Mucosa of descending colon (tissue), 3 donors: ENCODE results near the gene COMT. TPM values are rescaled to one million over a fixed set of nuclear protein-coding genes. Genes with fewer than 3 reads are reported as not detected.

ENCODE experiments used
- ATAC-seq: fragments of 200-7000 bp; cut with Tn5 transposase; one replicate; pipeline ENCODE4 v1.9.1; 2020; ENCODE audit warnings: mild to moderate bottlenecking, moderate library complexity
- DNase-seq, 3 donors: peaks; one replicate each; pipeline ENCODE4 v3.0.0-alpha.2; 2020
- H3K36me3 ChIP-seq: fragments of 200-600 bp; one replicate; pipeline ENCODE4 v1.8.0; 2021; ENCODE audit warnings: low read depth, mild to moderate bottlenecking
- H3K4me1 ChIP-seq: fragments of 200-600 bp; one replicate; pipeline ENCODE4 v1.8.0; 2021; ENCODE audit warnings: low read depth, mild to moderate bottlenecking
- H3K4me3 ChIP-seq: fragments of 200-600 bp; one replicate; pipeline ENCODE4 v1.8.0; 2021; ENCODE audit warnings: mild to moderate bottlenecking
- H3K9me3 ChIP-seq: fragments of 200-600 bp; one replicate; pipeline ENCODE4 v1.8.0; 2021; ENCODE audit warnings: mild to moderate bottlenecking
- intact Hi-C, 2 donors: fragments of 100-400 bp; cut with DNase I in 1 of 2; cut with micrococcal nuclease in 1 of 2; formaldehyde crosslinking; loops; one replicate each; pipeline versions ENCODE4 v1.11.0 to v1.11.1; 2022; cut with DNase I, micrococcal nuclease
- total RNA-seq, 3 donors: library from RNA; stranded (reverse); fragmentation: NEBNext Ultra II Directional in 2 of 3; extraction: Animal tissue kit (Norgen Biotek cat#: 25700) in 2 of 3; gene quantifications; one replicate each; pipeline versions ENCODE4 v1.2.1 to v1.2.4, GENCODE V29; 2021 to 2023
- TF ChIP-seq, protein P1 (sequence below): fragments of 200-600 bp; IDR thresholded peaks from one replicate; pipeline ENCODE4 v1.8.0; 2022; ENCODE audit warnings: antibody characterized with exemption, mild to moderate bottlenecking
- donor health status: DM: no; HTN: no; CAD: no; lungs with moderate emphysema.
- donor health status: DM: no; HTN: no; CAD: no.
- donor health status: DM: no; HTN: yes; CAD: no.

The COMT gene
- total RNA-seq, 3 donors from 2014 or later = 61.2 to 88.7 (median 70.7) TPM

DNA sequence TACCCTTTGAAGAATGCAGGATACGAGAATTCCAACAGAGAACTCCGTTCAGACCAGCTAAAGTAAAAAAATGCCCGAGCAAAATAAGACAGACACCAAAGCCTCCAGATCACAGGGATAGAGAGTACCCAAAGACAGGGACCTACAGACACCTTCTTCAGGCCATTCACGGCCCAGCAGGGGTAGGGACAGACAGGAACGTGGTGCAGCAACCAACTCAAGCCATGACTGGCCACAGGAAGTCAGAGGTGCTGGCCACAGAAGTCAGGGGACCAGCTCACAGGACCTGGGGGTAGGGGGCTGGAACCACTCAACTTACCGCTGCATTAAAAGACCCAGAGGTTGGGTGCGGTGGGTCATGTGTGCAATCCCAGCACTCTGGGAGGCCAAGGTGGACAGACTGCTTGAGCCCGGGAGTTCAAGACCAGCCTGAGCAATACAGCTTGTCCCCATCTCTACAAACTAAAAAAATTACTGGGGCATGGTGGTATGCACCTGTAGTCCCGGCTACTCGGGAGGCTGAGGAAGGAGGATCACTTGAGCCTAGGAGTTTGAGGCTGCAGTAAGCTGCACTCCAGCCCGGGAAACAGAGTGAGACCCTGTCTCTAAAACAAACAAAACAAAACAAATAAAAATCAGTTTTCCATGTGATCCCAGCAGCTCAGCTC, 39.9 kb upstream of the COMT start:
- H3K4me3 ChIP-seq = no peak overlapping the region
- H3K4me1 ChIP-seq = peaks cover 4% of the 10 kb centered on the region
- ATAC-seq (no peak), DNase-seq (no peak)
- H3K9me3 ChIP-seq = no peaks in the 10 kb centered on the region
- intact Hi-C loops = no loop called here
- H3K36me3 ChIP-seq = no peaks in the 10 kb centered on the region
- TF ChIP-seq, protein P1, sequence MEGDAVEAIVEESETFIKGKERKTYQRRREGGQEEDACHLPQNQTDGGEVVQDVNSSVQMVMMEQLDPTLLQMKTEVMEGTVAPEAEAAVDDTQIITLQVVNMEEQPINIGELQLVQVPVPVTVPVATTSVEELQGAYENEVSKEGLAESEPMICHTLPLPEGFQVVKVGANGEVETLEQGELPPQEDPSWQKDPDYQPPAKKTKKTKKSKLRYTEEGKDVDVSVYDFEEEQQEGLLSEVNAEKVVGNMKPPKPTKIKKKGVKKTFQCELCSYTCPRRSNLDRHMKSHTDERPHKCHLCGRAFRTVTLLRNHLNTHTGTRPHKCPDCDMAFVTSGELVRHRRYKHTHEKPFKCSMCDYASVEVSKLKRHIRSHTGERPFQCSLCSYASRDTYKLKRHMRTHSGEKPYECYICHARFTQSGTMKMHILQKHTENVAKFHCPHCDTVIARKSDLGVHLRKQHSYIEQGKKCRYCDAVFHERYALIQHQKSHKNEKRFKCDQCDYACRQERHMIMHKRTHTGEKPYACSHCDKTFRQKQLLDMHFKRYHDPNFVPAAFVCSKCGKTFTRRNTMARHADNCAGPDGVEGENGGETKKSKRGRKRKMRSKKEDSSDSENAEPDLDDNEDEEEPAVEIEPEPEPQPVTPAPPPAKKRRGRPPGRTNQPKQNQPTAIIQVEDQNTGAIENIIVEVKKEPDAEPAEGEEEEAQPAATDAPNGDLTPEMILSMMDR = no peak

DNA sequence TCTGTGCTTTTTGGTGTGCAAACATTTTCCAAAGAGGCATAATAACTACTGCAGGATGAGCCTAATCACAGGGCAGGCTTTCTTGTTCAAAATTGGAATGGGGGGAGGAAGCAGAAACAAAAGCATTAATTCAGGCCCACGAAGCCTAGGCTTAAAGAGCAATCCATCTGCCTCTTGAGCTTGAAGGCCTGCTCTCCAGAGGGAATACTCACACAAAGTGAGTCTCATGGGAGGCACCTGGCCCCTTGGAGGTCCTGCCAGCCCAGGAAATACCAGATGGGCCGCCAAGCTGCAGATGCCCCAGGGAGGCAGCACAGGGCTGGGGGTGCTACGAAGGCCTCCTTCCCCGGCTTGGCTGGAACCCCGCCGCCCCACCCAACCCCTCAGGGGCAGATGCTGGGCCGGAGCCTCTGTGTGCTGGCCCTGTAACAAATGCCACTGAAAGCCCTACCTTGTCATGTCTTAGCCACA, 39.3 kb upstream of the COMT start:
- ATAC-seq = no peak
- intact Hi-C loops = no loop called here

DNA sequence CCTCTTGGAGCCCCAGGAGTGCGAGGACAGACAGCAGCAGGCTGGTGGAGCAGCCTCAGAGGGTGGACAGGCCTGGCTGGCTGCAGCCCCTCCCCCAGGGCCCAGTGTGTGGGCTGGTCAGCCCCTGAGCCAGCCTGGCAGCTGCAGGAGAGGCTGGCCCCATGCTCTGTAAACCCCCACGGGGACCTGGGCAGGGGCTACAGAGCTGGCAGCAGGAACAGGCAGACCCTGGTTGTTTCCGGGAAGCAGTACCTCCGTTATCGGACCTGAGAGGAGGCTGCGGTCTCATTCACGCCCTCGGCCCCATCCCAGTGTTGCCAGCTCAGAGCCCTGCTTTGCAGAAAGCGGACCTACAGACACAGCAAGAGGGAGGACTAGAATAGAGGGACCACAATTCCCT, 38.5 kb upstream of the COMT start:
- Histone ChIP-seq H3K4me1 (peaks cover 4% of the 10 kb centered on the region), H3K9me3 (no peaks in the 10 kb centered on the region), H3K4me3 (no peak overlapping the region), H3K36me3 (no peaks in the 10 kb centered on the region)
- intact Hi-C loops = no loop called here
- no peak for ATAC-seq
- no peak for DNase-seq
- TF ChIP-seq, protein P1 = no peak

More for the DNA sequence above, 39.3 kb upstream of the COMT start:
- TF ChIP-seq, protein P1 = no peak
- H3K36me3 ChIP-seq = no peaks in the 10 kb centered on the region
- H3K9me3 ChIP-seq = no peaks in the 10 kb centered on the region
- H3K4me3 ChIP-seq = no peak overlapping the region
- no peak for DNase-seq
- peaks cover 4% of the 10 kb centered on the region for H3K4me1 ChIP-seq

DNA sequence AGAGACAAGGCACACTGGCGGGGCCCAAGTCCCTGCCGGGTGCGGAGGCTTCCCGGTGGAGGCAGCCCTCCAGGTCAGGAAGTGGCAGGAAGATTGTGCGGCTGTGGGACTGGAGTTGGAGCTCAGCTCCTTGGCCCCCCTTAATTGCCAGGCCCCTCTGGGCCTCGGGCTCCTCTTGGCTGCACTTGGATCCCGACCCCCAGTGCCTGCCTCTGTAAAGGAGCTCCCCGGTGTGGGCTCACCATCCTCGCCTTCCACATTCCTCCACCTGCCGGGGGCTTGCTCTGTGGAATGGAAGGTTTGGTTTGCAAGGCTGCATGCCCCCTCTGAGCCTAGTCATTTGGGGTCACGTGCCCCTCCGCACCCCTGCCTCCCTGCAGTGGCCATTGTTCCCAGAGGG, 38.1 kb upstream of the COMT start:
- intact Hi-C loops = no loop called here

DNA sequence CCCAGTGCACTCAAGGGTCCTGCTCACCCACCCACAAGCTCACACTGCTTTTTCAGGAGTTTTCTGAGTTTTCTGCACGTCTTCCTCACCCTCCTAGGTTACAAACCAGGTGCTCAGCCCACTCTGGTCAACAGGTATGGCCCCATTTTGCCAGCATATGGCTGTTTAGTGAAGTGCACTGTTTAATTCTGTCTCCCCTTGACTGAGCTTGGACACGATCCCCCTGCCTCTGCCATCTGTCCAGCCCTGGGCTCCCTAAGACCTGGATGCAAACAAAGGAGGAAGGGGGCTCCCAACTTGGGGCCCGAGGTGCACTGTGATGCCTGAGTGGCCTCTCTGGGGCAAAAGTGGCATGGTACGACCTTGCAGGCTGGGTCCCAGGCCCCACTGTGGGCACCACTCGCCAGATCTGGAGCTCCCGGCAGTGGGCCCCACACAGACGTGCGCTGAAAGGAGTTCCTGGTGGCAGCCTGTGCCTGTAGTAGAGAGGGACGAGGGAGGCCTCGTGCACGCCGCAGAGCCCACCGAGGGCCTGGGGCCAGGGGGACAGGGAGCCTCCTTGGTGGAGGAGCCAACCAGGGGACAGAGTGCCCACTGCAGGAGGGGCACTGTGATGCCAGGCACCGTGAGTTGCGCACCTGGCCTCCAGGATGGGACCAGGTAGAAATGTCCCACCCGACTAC, 37.3 kb upstream of the COMT start:
- Histone ChIP-seq H3K4me1 (peaks cover 4% of the 10 kb centered on the region), H3K4me3 (no peak overlapping the region), H3K9me3 (no peaks in the 10 kb centered on the region), H3K36me3 (no peaks in the 10 kb centered on the region)
- intact Hi-C loops = loop anchor here in 1 of 2 donors (2.0 kb wide), 1 partner anchor 174 kb away; no protein-coding TSS in a partner anchor
- DNase-seq (no peak), ATAC-seq (no peak)
- TF ChIP-seq, protein P1 = no peak

More for the DNA sequence above, 38.1 kb upstream of the COMT start:
- ATAC-seq = no peak
- Histone ChIP-seq H3K4me1 (peaks cover 4% of the 10 kb centered on the region), H3K9me3 (no peaks in the 10 kb centered on the region), H3K36me3 (no peaks in the 10 kb centered on the region), H3K4me3 (no peak overlapping the region)
- no peak for DNase-seq
- TF ChIP-seq, protein P1 = no peak
